Epidermal melanocyte (primary cell): ENCODE data around the gene ATP8B4.
"Not testable (repeated sequence)": the region's sequence is repeated elsewhere in the genome, so short reads cannot be mapped to it uniquely, and the experiment has no call there.

Source experiments
- DNase-seq: peaks from one replicate; pipeline ENCODE4 v3.0.0; 2011; ENCODE audit warnings: low spot score; ENCODE audit not compliant: insufficient read length

The ATP8B4 gene, protein sequence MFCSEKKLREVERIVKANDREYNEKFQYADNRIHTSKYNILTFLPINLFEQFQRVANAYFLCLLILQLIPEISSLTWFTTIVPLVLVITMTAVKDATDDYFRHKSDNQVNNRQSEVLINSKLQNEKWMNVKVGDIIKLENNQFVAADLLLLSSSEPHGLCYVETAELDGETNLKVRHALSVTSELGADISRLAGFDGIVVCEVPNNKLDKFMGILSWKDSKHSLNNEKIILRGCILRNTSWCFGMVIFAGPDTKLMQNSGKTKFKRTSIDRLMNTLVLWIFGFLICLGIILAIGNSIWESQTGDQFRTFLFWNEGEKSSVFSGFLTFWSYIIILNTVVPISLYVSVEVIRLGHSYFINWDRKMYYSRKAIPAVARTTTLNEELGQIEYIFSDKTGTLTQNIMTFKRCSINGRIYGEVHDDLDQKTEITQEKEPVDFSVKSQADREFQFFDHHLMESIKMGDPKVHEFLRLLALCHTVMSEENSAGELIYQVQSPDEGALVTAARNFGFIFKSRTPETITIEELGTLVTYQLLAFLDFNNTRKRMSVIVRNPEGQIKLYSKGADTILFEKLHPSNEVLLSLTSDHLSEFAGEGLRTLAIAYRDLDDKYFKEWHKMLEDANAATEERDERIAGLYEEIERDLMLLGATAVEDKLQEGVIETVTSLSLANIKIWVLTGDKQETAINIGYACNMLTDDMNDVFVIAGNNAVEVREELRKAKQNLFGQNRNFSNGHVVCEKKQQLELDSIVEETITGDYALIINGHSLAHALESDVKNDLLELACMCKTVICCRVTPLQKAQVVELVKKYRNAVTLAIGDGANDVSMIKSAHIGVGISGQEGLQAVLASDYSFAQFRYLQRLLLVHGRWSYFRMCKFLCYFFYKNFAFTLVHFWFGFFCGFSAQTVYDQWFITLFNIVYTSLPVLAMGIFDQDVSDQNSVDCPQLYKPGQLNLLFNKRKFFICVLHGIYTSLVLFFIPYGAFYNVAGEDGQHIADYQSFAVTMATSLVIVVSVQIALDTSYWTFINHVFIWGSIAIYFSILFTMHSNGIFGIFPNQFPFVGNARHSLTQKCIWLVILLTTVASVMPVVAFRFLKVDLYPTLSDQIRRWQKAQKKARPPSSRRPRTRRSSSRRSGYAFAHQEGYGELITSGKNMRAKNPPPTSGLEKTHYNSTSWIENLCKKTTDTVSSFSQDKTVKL

GRCh38 chr15:50119063-50120040, at the start of gene ATP8B4:
ATP8B4 (minus strand) TSS chr15:50119233; CDS start chr15:50106966, 12,267 bp downstream.
- DNase-seq = no peak

- no peak for DNase-seq
These were observed 49.3 kb upstream of the ATP8B4 start for GRCh38 chr15:50168379-50168778.

DNA sequence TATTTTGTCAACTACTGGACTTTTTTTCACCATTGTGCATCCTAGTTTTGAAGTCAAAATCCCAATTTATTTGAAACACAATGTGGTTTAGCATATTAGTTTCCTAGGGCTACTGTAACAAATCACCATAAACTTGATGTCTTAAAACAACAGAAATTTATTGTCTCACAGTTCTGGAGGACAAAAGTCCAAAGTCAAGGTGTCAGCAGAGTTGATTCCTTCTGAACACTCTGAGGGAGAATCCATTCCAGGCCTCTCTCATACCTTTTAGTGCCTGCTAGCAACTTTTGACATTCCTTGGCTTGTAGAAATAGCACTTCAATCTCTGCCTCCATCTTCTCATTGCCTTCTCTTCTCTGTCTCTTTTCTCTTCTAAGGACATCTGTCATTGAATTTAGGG, 48.1 kb upstream of the ATP8B4 start:
- no peak for DNase-seq

DNA sequence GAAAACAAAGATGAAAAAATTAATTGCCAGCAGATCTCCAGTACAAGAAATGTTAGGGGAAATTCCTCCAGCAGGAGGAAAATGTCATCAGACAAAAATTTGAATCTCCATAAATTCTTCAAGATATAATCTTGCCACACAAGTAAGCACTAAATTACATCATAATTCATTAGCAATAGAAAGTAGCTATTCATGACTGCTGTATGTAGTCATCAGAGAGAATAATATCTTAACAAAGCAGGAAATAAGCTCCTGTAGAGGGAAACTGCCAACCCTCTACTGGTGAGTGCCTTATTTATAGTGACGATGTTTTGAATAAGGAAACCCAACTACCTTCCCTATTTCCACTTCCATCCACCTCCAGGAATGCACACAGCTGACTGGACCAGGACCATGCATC, 47.2 kb upstream of the ATP8B4 start:
- DNase-seq = no peak

DNA sequence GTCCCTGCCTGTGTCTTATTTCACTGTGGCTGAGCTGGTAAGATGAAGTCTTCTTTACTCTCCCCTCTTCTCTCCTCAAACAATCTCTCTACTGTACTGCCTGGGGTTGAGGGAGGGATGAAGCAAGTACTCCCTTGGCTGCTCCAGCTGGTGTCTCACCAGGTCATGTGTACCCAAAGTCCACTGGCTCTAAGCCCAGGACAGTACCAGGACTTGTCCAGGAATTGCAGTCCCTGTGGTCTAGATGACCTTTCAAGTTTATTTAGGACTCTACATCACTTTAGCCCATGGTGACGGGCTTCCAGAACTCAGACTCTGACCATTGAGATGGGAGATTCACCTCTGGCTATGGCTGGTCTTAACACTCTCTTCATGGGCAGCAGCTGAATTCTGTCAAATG, 45.4 kb upstream of the ATP8B4 start:
- no peak for DNase-seq

GRCh38 chr15:50163719-50164410, 44.8 kb upstream of the ATP8B4 start:
- no peak for DNase-seq

DNA sequence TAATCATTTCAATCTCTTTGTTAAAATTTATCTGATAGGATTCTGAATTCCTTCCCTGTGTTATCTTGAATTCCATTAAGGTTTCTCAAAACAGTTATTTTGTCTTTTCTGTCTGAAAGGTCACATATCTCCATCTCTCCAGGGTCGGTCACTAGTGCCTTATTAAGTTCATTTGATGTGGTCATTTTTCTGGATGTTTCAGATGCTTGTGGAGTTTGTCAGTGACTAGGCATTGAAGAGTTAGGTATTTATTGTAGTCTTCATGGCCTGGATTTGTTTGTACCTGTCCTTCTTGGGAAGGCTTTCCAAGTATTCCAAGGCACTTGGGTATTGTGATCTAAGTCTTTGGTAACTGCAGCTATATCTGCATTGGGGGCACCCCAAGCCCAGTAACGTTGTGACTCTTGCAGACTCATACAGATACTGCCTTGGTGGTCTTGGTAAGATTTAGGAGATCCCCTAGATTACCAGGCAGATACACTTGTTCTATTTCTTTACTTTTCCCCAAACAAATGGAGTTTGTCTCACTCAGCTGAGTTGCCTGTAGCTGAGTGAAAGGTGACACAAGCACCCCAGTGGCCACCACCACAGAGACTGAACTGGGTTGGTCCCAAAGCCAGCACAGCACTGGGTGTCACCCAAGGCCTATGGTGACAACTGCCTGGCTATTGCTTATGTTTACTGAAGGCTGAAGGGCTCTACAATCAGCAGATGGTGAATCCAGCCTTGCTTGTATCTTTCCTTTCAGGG, 44.1 kb upstream of the ATP8B4 start:
- DNase-seq = no peak

DNA sequence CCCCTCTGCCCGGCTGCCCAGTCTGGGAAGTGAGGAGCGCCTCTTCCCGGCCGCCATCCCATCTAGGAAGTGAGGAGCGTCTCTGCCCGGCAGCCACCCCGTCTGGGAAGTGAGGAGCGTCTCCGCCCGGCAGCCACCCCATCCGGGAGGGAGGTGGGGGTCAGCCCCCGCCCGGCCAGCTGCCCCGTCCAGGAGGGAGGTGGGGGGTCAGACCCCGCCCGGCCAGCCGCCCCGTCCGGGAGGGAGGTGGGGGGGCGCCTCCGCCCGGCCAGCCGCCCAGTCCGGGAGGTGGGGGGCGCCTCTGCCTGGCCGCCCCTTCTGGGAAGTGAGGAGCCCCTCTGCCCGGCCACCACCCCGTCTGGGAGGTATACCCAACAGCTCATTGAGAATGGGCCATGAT, 39.2 kb upstream of the ATP8B4 start:
- DNase-seq = not testable (repeated sequence)

GRCh38 chr15:50151476-50151875, 32.4 kb upstream of the ATP8B4 start:
- no peak for DNase-seq

- DNase-seq = no peak
These were observed 31.8 kb upstream of the ATP8B4 start for GRCh38 chr15:50150851-50151250.

DNA sequence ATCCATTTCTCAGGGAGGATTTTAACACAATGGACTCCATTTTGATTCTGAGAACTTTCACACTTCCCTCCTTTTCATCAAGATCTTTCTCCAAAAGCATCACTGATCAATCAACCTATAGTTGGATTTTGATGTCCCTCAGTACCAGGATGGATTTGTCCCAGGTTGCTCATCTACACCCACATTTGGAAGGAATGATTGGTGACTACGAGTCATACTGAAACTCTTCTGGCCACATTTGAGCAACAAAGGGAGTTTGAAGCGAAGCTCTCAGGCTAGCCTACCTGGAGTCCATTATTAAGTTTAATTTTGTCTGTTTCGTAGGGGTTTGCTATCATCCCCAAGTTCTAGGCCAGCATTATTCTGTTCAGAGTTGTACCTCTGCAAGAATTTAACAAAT, 31.3 kb upstream of the ATP8B4 start:
- DNase-seq = no peak

- DNase-seq = no peak
These were observed 30.1 kb upstream of the ATP8B4 start for GRCh38 chr15:50149090-50149489.

GRCh38 chr15:50148362-50148963, 29.4 kb upstream of the ATP8B4 start:
- DNase-seq = no peak

- no peak for DNase-seq
These were observed 27.6 kb upstream of the ATP8B4 start for GRCh38 chr15:50146632-50147031.

GRCh38 chr15:50145451-50145872, 26.4 kb upstream of the ATP8B4 start:
- DNase-seq = peak; percentile 63

- DNase-seq = no peak
These were observed 25.5 kb upstream of the ATP8B4 start for GRCh38 chr15:50144341-50145120.

DNA sequence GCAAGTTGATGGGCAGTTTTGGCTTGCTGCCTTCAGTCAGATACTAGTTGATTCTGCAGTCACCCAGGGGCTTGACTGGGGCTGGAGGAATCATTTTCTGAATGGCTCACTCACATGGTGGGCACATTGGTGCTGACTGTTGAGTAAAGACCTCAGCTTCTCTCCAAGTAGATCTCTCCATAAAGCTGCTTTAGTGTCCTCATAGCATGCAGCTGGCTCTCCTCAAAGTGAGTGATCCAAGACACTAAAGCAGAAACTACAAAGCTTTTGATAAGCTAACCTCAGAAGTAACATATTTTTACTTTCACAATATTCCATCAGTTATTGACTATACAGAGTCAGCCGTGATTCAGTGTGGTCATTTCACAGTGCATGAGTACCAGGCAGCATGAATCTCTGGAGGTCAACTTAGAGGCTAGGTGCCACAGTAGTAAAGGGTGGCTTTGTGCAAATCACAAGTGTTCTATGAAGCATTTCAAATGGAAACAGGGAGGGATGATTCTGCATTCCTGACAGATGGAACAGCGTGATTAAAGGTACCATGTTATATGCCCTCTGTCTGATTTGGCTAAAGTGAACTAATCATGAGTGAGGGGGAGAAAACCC, 24.3 kb upstream of the ATP8B4 start:
- DNase-seq = no peak

DNA sequence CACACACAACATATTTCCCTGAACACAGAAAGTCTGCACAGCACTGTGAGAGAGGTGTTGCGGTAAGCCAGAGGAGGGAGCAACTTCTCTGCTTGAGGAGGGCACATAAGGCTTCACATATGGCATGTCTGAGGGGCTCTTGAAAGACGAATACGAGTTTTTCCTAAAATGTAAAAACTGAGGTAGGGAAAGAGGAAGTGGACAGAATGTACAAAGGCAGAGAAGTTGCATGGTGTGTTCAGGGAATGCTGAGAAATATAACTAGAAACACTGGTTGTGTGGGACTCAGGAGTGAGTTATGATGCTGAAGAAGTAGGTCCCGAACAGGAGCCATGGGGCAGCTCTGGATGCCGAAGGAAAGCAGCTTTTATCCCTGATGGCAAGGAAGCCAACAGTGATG, 22.8 kb upstream of the ATP8B4 start:
- no peak for DNase-seq
